MV-4-11 (cell line): ENCODE measurements around the gene IRF2.

Experiments
- DNase-seq: peaks from one replicate; lab custom pipeline; 2025; lab: John Stamatoyannopoulos, UW

The IRF2 gene

GRCh38 chr4:184432127-184432922 is 42.0 kb downstream of the IRF2 start:
- DNase-seq = peak; percentile 38

GRCh38 chr4:184430163-184430562 is 44.2 kb downstream of the IRF2 start:
- DNase-seq = no peak

GRCh38 chr4:184428787-184429186 is 45.6 kb downstream of the IRF2 start:
- DNase-seq = no peak

- no peak for DNase-seq
These were observed 46.7 kb downstream of the IRF2 start for GRCh38 chr4:184427687-184428086.

- DNase-seq = no peak
These were observed 47.3 kb downstream of the IRF2 start for GRCh38 chr4:184427093-184427492.

GRCh38 chr4:184424993-184425758 is 49.2 kb downstream of the IRF2 start:
- DNase-seq = no peak

GRCh38 chr4:184424279-184424678 is 50.1 kb downstream of the IRF2 start:
- no peak for DNase-seq

- DNase-seq = no peak
These were observed 51.2 kb downstream of the IRF2 start for GRCh38 chr4:184423003-184423686.

- DNase-seq = no peak
These were observed 52.0 kb downstream of the IRF2 start for GRCh38 chr4:184422378-184422777.

GRCh38 chr4:184421533-184422155 is 52.7 kb downstream of the IRF2 start:
- peak; percentile 38 for DNase-seq

GRCh38 chr4:184420881-184421416 is 53.4 kb downstream of the IRF2 start:
- DNase-seq = peak; percentile 71

- DNase-seq = peak; percentile 12
These were observed 53.9 kb downstream of the IRF2 start for GRCh38 chr4:184420402-184420801.

- no peak for DNase-seq
These were observed 54.4 kb downstream of the IRF2 start for GRCh38 chr4:184419976-184420375.

- peak; percentile 71 for DNase-seq
These were observed 56.4 kb downstream of the IRF2 start for GRCh38 chr4:184417802-184418511.

GRCh38 chr4:184416913-184417734 is 57.2 kb downstream of the IRF2 start:
- peak; percentile 65 for DNase-seq

GRCh38 chr4:184415071-184415470 is 59.3 kb downstream of the IRF2 start:
- no peak for DNase-seq

- DNase-seq = no peak
These were observed 60.9 kb downstream of the IRF2 start for GRCh38 chr4:184413261-184414046.

GRCh38 chr4:184410748-184411147 is 63.6 kb downstream of the IRF2 start:
- DNase-seq = no peak

- DNase-seq = no peak
These were observed 64.2 kb downstream of the IRF2 start for GRCh38 chr4:184409911-184410692.
